IMR-90 (cell line): ENCODE data around the gene UCHL1. TPM values are rescaled to one million over a fixed set of nuclear protein-coding genes. Genes with fewer than 3 reads are reported as not detected.

Experiments
- ATAC-seq: fragments of 200-7000 bp; cut with Tn5 transposase; 2 replicates; pipeline ENCODE4 v1.9.1; 2020; ENCODE audit warnings: low read depth, mild to moderate bottlenecking, moderate library complexity
- BruUV-seq: library from RNA; stranded (reverse); fragments of 400-500 nt; replicated peaks from 2 replicates; lab custom pipeline; 2021; lab: Mats Ljungman, UMichigan
- CTCF ChIA-PET: fragments of 300-600 bp; formaldehyde crosslinking; extraction: SDS; loops from one replicate; lab custom pipeline; 2021; ENCODE audit warnings: antibody characterized with exemption; lab: Yijun Ruan, JAX
- POLR2A ChIA-PET: fragments of 300-600 bp; sonication (Branson Sonifier 250); formaldehyde crosslinking; loops from one replicate; lab custom pipeline; 2022; ENCODE audit warnings: antibody characterized with exemption; ENCODE audit not compliant: unreplicated experiment; lab: Charles Lee
- DNase-seq: peaks from one replicate; pipeline ENCODE4 v3.0.0; 2013
- H2AFZ ChIP-seq: replicated peaks from 2 replicates; pipeline ENCODE3; 2013; ENCODE audit warnings: low read length, mild to moderate bottlenecking; ENCODE audit not compliant: poor library complexity
- H2AK5ac ChIP-seq: 2 replicates; pipeline ENCODE4 v1.6.1; 2013; ENCODE audit warnings: low read depth, low read length, inconsistent platforms
- H2AK9ac ChIP-seq: replicated peaks from 2 replicates; pipeline ENCODE3; 2013; ENCODE audit warnings: mild to moderate bottlenecking, low read depth, low read length, moderate library complexity; ENCODE audit not compliant: poor library complexity
- H2BK120ac ChIP-seq: 2 replicates; pipeline ENCODE4 v1.6.1; 2013; ENCODE audit warnings: low read depth, low read length, inconsistent platforms
- H2BK15ac ChIP-seq: 3 replicates; pipeline ENCODE4 v1.6.1; 2013; ENCODE audit warnings: low read depth, low read length, inconsistent platforms
- H2BK20ac ChIP-seq: 2 replicates; pipeline ENCODE4 v1.6.1; 2013; ENCODE audit warnings: low read depth, mild to moderate bottlenecking, inconsistent platforms, low read length, moderate library complexity
- H2BK5ac ChIP-seq: 2 replicates; pipeline ENCODE4 v1.6.1; 2013; ENCODE audit warnings: mild to moderate bottlenecking, low read depth, low read length, inconsistent platforms; ENCODE audit not compliant: poor library complexity, severe bottlenecking
- H3K14ac ChIP-seq: replicated peaks from 2 replicates; pipeline ENCODE4 v1.6.1; 2013; ENCODE audit warnings: low read depth, low read length, inconsistent platforms
- H3K18ac ChIP-seq: 2 replicates; pipeline ENCODE4 v1.6.1; 2013; ENCODE audit warnings: low read depth, low read length, control low read depth
- H3K23ac ChIP-seq: 2 replicates; pipeline ENCODE4 v1.6.1; 2013; ENCODE audit warnings: low read depth, low read length, inconsistent platforms
- H3K27ac ChIP-seq: 2 replicates; pipeline ENCODE4 v1.5.1; 2013; ENCODE audit warnings: mild to moderate bottlenecking, control low read depth, low read length; ENCODE audit not compliant: insufficient read depth
- H3K27me3 ChIP-seq: 2 replicates; pipeline ENCODE4 v1.6.1; 2013; ENCODE audit warnings: low read length; ENCODE audit not compliant: control insufficient read depth, insufficient read depth
- H3K36me3 ChIP-seq: 2 replicates; pipeline ENCODE4 v1.6.1; 2013; ENCODE audit warnings: low read length, mixed read lengths; ENCODE audit not compliant: control insufficient read depth, insufficient read depth
- H3K4ac ChIP-seq: 2 replicates; pipeline ENCODE4 v1.6.1; 2013; ENCODE audit warnings: low read depth, low read length, inconsistent platforms
- H3K4me1 ChIP-seq: 2 replicates; pipeline ENCODE4 v1.6.1; 2013; ENCODE audit warnings: low read length, mixed read lengths; ENCODE audit not compliant: control insufficient read depth, insufficient read depth
- H3K4me2 ChIP-seq: 2 replicates; pipeline ENCODE4 v1.6.1; 2013; ENCODE audit warnings: low read depth, mild to moderate bottlenecking, control low read depth, low read length, moderate library complexity
- H3K4me3 ChIP-seq: 2 replicates; pipeline ENCODE4 v1.5.1; 2013; ENCODE audit warnings: low read depth, mild to moderate bottlenecking, control low read depth, low read length, moderate library complexity; ENCODE audit not compliant: insufficient read depth
- H3K56ac ChIP-seq: 2 replicates; pipeline ENCODE4 v1.6.1; 2013; ENCODE audit warnings: low read length, inconsistent platforms; ENCODE audit not compliant: insufficient read depth; ENCODE audit errors: extremely low read depth
- H3K79me1 ChIP-seq, 2 experiments: 2 replicates each; pipeline ENCODE4 v1.6.1; 2013; ENCODE audit warnings: low read length in 2 of 2, inconsistent platforms in 1 of 2, low read depth in 1 of 2
- H3K9ac ChIP-seq: 2 replicates; pipeline ENCODE4 v1.6.1; 2013; ENCODE audit warnings: low read depth, low read length, control low read depth
- H3K9me1 ChIP-seq: 2 replicates; pipeline ENCODE4 v1.6.1; 2013; ENCODE audit warnings: low read length, inconsistent platforms; ENCODE audit not compliant: insufficient read depth
- H3K9me3 ChIP-seq: 2 replicates; pipeline ENCODE4 v1.6.1; 2013; ENCODE audit warnings: low read length; ENCODE audit not compliant: control insufficient read depth, insufficient read depth
- H4K20me1 ChIP-seq: 2 replicates; pipeline ENCODE4 v1.6.1; 2013; ENCODE audit warnings: low read length, inconsistent platforms; ENCODE audit not compliant: insufficient read depth
- H4K5ac ChIP-seq: 2 replicates; pipeline ENCODE4 v1.6.1; 2013; ENCODE audit warnings: mild to moderate bottlenecking, low read depth, low read length, control low read depth
- H4K8ac ChIP-seq, 2 experiments: 2 replicates each; pipeline ENCODE4 v1.6.1; 2013; ENCODE audit warnings: low read depth in 2 of 2, low read length in 2 of 2, control low read depth in 1 of 2, inconsistent platforms in 1 of 2
- H4K91ac ChIP-seq: 2 replicates; pipeline ENCODE4 v1.6.1; 2013; ENCODE audit warnings: low read depth, low read length, inconsistent platforms; ENCODE audit not compliant: insufficient read depth
- MAZ ChIP-seq: IDR thresholded peaks from 2 replicates; pipeline ENCODE4 v1.6.1; 2012; ENCODE audit warnings: low read depth, mild to moderate bottlenecking, low read length, improper control_type of control experiment, moderate library complexity, borderline replicate concordance
- MXI1 ChIP-seq: IDR thresholded peaks from 2 replicates; pipeline ENCODE4 v1.6.1; 2012; ENCODE audit warnings: low read depth, mild to moderate bottlenecking, low read length, moderate library complexity, borderline replicate concordance
- NFE2L2 ChIP-seq: fragments of 150-350 bp; IDR thresholded peaks from 2 replicates; pipeline ENCODE4 v1.6.1; 2016; ENCODE audit warnings: low read depth, mild to moderate bottlenecking, low read length
- RFX5 ChIP-seq: IDR thresholded peaks from 2 replicates; pipeline ENCODE4 v1.8.0; 2012; ENCODE audit warnings: low read depth, mild to moderate bottlenecking, low read length, moderate library complexity
- WGBS, 2 experiments: methylation state at CpG; one replicate each; pipeline versions ENCODE4 v1.1.5 to v1.1.7; 2013; ENCODE audit warnings: missing lambda C conversion rate in 2 of 2; ENCODE audit not compliant: insufficient read length in 1 of 2; ENCODE audit errors: extremely low coverage in 2 of 2; 5-methylcytosine and 5-hydroxymethylcytosine counted together
- dilution Hi-C: fragments of 300-500 bp; cut with HindIII; formaldehyde crosslinking; loops from one replicate; pipeline ENCODE4 v1.14.3; 2018; ENCODE audit warnings: low sequenced_read_pairs; ENCODE audit not compliant: unreplicated experiment
- in situ Hi-C: fragments of 300-500 bp; cut with MboI; formaldehyde crosslinking; loops from 3 replicates; pipeline ENCODE4 v1.14.3; 2019; ENCODE audit warnings: low sequenced_read_pairs, inconsistent platforms, mixed read lengths
- intact Hi-C: fragments of 100-400 bp; cut with micrococcal nuclease; formaldehyde crosslinking; loops from 2 replicates; pipeline ENCODE4 v1.10.0; 2022
- polyA plus RNA-seq, 3 experiments: library from polyadenylated mRNA; depleted of rRNA; stranded (reverse); fragments of >200 nt; gene quantifications; 2 replicates each; pipeline ENCODE4 v1.2.3, GENCODE V29; 2012; ENCODE audit warnings: low replicate concordance in 1 of 3
- total RNA-seq: library from RNA; depleted of rRNA; stranded (reverse); fragments of >200 nt; gene quantifications from 2 replicates; pipeline ENCODE4 v1.2.3, GENCODE V29; 2012

Gene UCHL1
- total and polyA plus RNA-seq, 2 of the 4 experiments (the other 2 are of a cell fraction): 972 to 2,118 TPM

DNA sequence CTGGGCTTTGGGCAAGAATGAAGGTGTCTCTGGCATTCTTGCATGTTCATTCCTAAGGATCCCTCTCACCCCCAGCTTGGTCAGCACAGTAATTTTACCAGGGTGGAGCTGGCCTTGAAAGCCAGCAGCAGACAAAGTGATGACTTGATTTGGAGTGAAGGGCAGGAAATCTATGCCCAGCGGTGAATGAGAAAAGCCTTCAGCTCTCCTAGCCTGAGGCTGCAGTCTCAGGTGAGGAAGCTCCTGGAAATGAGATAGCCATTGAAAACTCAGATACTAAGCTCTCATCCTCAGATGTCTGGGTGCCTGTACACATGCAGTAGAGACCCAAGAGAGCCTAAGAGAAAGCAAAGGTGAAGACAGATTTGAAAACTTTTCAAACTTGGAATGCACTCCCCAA is 10.7 kb upstream of the UCHL1 start:
- dilution Hi-C loops (no loop called here), intact Hi-C loops (no loop called here), in situ Hi-C loops (loop anchor here (25.0 kb wide), 1 partner anchor 509 kb away; the partner anchor contains the start of gene NSUN7)
- H3K4me2 ChIP-seq: no peak overlapping the region
- H4K8ac ChIP-seq: no peak overlapping the region
- H3K18ac ChIP-seq: no peak overlapping the region
- H2BK20ac ChIP-seq: no peak overlapping the region
- H3K27ac ChIP-seq: no peak overlapping the region
- no peaks in the 10 kb centered on the region for H4K20me1 ChIP-seq
- no peak for TF ChIP-seq MAZ
- no peak for TF ChIP-seq MXI1
- TF ChIP-seq RFX5: no peak
- no peak for TF ChIP-seq NFE2L2
- no peak overlapping the region for H3K23ac ChIP-seq
- no CpG with 5 or more reads among the region's 1 CpG for WGBS, 2 experiments
- no TSS peak for BruUV-seq
- H2BK120ac ChIP-seq: no peak overlapping the region
- H2AK9ac ChIP-seq: no peak overlapping the region
- H3K36me3 ChIP-seq: no peaks in the 10 kb centered on the region
- no peak for ATAC-seq
- ChIA-PET CTCF (interaction anchor here (0.6 to 1.4 kb wide), 2 partner anchors 32 to 557 kb away, joined by 3 read pairs; partner anchors contain the start of gene APBB2), POLR2A (no interaction called here)
- DNase-seq: no peak
- no peaks in the 10 kb centered on the region for H3K9me1 ChIP-seq
- no peak overlapping the region for H2AFZ ChIP-seq
- H3K4ac ChIP-seq: no peak overlapping the region
- no peak overlapping the region for H3K56ac ChIP-seq
- H4K91ac ChIP-seq: no peak overlapping the region
- H3K9me3 ChIP-seq: no peaks in the 10 kb centered on the region
- H3K4me3 ChIP-seq: no peak overlapping the region
- no peak overlapping the region for H3K14ac ChIP-seq
- H4K5ac ChIP-seq: no peak overlapping the region
- peaks cover 17% of the 10 kb centered on the region for H3K27me3 ChIP-seq
- no peaks in the 10 kb centered on the region for H3K79me1 ChIP-seq
- H3K9ac ChIP-seq: no peak overlapping the region
- H2AK5ac ChIP-seq: no peak overlapping the region
- no peaks in the 10 kb centered on the region for H3K4me1 ChIP-seq
- no peak overlapping the region for H2BK15ac ChIP-seq
- no peak overlapping the region for H2BK5ac ChIP-seq
